Esophagus mucosa (tissue), 1 donor: ENCODE results near the gene SYCE1L. TPM values are rescaled to one million over a fixed set of nuclear protein-coding genes. Genes with fewer than 3 reads are reported as not detected.

Experiments used
- total RNA-seq: library from RNA; stranded (reverse); gene quantifications from one replicate; pipeline ENCODE4 v1.2.4, GENCODE V29; 2023
- donor health status: DM: yes; HTN: yes; CAD: no.

SYCE1L gene
- total RNA-seq, 1 donor from 2014 or later, result 6.0 TPM

Other genes starting within 250 kb of the SYCE1L start
- 29.0 TPM for gene MON1B, start 8.2 kb upstream of the SYCE1L start, total RNA-seq
- gene ADAMTS18, start 235.6 kb downstream of the SYCE1L start, total RNA-seq, result not detected